ENCODE results near the gene LAMB1. TPM values are rescaled to one million over a fixed set of nuclear protein-coding genes. Genes with fewer than 3 reads are reported as not detected.
A peak's percentile ranks its signal among the peaks of the same experiment; 100 is the strongest.

Gene LAMB1
- total and polyA plus RNA-seq, 2 of the 13 experiments (the other 11 are each of a cell fraction or from before 2014, with no cell fraction given), result 109 to 124 TPM

DNA sequence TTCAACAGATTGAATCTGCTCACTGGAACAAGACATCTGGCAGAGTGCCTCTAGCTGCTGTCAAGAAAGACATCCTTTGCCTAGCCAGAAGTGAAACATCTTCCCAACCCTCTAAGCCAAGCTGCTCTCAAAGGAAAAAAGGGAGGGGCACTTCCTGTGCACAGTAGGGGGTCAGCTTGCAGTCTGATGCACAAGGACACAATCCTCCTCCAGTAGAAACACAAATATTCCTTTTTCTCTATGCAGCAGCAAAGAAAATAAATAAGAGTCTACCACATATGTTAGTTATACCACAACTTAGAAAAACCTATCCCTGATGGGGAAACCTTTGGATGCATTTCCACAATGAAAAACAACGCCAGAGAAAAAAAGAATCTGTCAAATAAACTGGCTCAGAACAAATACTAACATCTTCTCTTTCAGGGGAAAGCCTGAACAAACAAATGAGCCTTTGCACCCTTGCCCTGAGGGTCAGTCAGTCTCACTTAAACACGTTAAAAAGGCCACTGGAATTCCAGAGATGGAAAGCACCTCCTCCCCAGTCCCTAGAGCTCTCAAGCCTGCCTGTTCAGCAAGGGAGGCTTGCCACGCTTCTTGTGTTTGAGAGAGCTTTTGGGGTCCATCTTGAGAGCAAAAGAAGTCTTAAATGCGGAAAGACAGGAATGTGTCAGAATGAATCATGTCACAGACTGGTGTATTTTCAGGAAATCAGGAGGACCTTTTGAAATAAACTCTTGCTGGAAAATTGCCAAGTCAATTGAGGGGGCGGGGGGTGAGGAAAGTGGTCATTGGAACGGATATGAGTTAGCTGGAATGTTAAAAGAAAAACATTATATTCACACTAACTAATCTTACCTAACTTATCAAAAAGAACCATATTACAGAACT, 7.5 kb downstream of the LAMB1 start (continued):
- TF ChIP-seq, protein P1, sequence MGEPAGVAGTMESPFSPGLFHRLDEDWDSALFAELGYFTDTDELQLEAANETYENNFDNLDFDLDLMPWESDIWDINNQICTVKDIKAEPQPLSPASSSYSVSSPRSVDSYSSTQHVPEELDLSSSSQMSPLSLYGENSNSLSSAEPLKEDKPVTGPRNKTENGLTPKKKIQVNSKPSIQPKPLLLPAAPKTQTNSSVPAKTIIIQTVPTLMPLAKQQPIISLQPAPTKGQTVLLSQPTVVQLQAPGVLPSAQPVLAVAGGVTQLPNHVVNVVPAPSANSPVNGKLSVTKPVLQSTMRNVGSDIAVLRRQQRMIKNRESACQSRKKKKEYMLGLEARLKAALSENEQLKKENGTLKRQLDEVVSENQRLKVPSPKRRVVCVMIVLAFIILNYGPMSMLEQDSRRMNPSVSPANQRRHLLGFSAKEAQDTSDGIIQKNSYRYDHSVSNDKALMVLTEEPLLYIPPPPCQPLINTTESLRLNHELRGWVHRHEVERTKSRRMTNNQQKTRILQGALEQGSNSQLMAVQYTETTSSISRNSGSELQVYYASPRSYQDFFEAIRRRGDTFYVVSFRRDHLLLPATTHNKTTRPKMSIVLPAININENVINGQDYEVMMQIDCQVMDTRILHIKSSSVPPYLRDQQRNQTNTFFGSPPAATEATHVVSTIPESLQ (CRISPR knock-in tag; conservative IDR thresholded peaks at IDR 0.05), result no peak
- TF ChIP-seq, protein P2, sequence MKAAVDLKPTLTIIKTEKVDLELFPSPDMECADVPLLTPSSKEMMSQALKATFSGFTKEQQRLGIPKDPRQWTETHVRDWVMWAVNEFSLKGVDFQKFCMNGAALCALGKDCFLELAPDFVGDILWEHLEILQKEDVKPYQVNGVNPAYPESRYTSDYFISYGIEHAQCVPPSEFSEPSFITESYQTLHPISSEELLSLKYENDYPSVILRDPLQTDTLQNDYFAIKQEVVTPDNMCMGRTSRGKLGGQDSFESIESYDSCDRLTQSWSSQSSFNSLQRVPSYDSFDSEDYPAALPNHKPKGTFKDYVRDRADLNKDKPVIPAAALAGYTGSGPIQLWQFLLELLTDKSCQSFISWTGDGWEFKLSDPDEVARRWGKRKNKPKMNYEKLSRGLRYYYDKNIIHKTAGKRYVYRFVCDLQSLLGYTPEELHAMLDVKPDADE (CRISPR knock-in tag; IDR thresholded peaks at IDR 0.05), result no peak
- TF ChIP-seq KDM6A (CRISPR knock-in tag; IDR thresholded peaks at IDR 0.05; ENCODE audit: low read depth) (peak; percentile 32; the same call in 1 of the 2 replicates), ZNF607 (CRISPR knock-in tag; IDR thresholded peaks at IDR 0.05; ENCODE audit: borderline replicate concordance) (no peak), MXI1 (IDR thresholded peaks at IDR 0.05; ENCODE audit: borderline replicate concordance, low read depth, low read length) (no peak), ZFP1 (CRISPR knock-in tag; IDR thresholded peaks at IDR 0.05) (no peak), NFE2L2 (IDR thresholded peaks at IDR 0.05; ENCODE audit: low read length) (no peak), STAG1 (CRISPR knock-in tag; IDR thresholded peaks at IDR 0.05) (0 out of 2 replicates have a peak, but pooled peaks have one; percentile 4), ZNF614 (CRISPR knock-in tag; IDR thresholded peaks at IDR 0.05; ENCODE audit: borderline replicate concordance) (no peak), ZNF124 (CRISPR knock-in tag; IDR thresholded peaks at IDR 0.05) (no peak), FOXJ3 (CRISPR knock-in tag; IDR thresholded peaks at IDR 0.05; ENCODE audit: borderline replicate concordance) (no peak), ZMYM4 (CRISPR knock-in tag; IDR thresholded peaks at IDR 0.05) (no peak; the same call in 1 of the 2 replicates), ARHGAP35 (CRISPR knock-in tag; IDR thresholded peaks at IDR 0.05; ENCODE audit: borderline replicate concordance) (no peak), SP140L (CRISPR knock-in tag; IDR thresholded peaks at IDR 0.05; ENCODE audit: borderline replicate concordance) (no peak), JUN (CRISPR knock-in tag; IDR thresholded peaks at IDR 0.05) (no peak), SP2 (CRISPR knock-in tag; IDR thresholded peaks at IDR 0.05) (no peak), ZNF83 (CRISPR knock-in tag; IDR thresholded peaks at IDR 0.05; ENCODE audit: borderline replicate concordance) (no peak), HDAC1 (CRISPR knock-in tag; IDR thresholded peaks at IDR 0.05) (peak; percentile 37; the same call in 1 of the 2 replicates), EEA1 (CRISPR knock-in tag; IDR thresholded peaks at IDR 0.05; ENCODE audit: borderline replicate concordance) (no peak)
- TF ChIP-seq, protein P3, sequence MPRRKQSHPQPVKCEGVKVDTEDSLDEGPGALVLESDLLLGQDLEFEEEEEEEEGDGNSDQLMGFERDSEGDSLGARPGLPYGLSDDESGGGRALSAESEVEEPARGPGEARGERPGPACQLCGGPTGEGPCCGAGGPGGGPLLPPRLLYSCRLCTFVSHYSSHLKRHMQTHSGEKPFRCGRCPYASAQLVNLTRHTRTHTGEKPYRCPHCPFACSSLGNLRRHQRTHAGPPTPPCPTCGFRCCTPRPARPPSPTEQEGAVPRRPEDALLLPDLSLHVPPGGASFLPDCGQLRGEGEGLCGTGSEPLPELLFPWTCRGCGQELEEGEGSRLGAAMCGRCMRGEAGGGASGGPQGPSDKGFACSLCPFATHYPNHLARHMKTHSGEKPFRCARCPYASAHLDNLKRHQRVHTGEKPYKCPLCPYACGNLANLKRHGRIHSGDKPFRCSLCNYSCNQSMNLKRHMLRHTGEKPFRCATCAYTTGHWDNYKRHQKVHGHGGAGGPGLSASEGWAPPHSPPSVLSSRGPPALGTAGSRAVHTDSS (CRISPR knock-in tag; conservative IDR thresholded peaks at IDR 0.05), result no peak
- TF ChIP-seq, protein P4, sequence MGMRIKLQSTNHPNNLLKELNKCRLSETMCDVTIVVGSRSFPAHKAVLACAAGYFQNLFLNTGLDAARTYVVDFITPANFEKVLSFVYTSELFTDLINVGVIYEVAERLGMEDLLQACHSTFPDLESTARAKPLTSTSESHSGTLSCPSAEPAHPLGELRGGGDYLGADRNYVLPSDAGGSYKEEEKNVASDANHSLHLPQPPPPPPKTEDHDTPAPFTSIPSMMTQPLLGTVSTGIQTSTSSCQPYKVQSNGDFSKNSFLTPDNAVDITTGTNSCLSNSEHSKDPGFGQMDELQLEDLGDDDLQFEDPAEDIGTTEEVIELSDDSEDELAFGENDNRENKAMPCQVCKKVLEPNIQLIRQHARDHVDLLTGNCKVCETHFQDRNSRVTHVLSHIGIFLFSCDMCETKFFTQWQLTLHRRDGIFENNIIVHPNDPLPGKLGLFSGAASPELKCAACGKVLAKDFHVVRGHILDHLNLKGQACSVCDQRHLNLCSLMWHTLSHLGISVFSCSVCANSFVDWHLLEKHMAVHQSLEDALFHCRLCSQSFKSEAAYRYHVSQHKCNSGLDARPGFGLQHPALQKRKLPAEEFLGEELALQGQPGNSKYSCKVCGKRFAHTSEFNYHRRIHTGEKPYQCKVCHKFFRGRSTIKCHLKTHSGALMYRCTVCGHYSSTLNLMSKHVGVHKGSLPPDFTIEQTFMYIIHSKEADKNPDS (CRISPR knock-in tag; IDR thresholded peaks at IDR 0.05), result no peak
- TF ChIP-seq, protein P5, sequence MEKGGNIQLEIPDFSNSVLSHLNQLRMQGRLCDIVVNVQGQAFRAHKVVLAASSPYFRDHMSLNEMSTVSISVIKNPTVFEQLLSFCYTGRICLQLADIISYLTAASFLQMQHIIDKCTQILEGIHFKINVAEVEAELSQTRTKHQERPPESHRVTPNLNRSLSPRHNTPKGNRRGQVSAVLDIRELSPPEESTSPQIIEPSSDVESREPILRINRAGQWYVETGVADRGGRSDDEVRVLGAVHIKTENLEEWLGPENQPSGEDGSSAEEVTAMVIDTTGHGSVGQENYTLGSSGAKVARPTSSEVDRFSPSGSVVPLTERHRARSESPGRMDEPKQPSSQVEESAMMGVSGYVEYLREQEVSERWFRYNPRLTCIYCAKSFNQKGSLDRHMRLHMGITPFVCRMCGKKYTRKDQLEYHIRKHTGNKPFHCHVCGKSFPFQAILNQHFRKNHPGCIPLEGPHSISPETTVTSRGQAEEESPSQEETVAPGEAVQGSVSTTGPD (CRISPR knock-in tag; IDR thresholded peaks at IDR 0.05), result no peak

Data from HepG2 (cell line).